Parathyroid adenoma (tissue), 2 donors: ENCODE results near the gene SPEN.

Source experiments
- H2AFZ ChIP-seq: fragments of 300-600 bp; sonication (generic); one replicate; pipeline ENCODE4 v1.7.0; 2017; ENCODE audit warnings: antibody characterized with exemption, mild to moderate bottlenecking
- H3K27ac ChIP-seq: fragments of 300-600 bp; sonication (generic); one replicate; pipeline ENCODE4 v1.7.0; 2017
- H3K27me3 ChIP-seq: fragments of 300-600 bp; sonication (generic); one replicate; pipeline ENCODE4 v1.7.0; 2017; ENCODE audit warnings: low read length; ENCODE audit not compliant: control insufficient read depth, insufficient read depth
- H3K36me3 ChIP-seq: fragments of 300-600 bp; sonication (generic); one replicate; pipeline ENCODE4 v1.7.0; 2017; ENCODE audit warnings: low read length; ENCODE audit not compliant: control insufficient read depth, insufficient read depth
- H3K4me1 ChIP-seq: fragments of 300-600 bp; sonication (generic); one replicate; pipeline ENCODE4 v1.7.0; 2017; ENCODE audit warnings: control low read depth
- H3K4me2 ChIP-seq: fragments of 300-600 bp; sonication (generic); one replicate; pipeline ENCODE4 v1.7.0; 2017; ENCODE audit warnings: low read length
- H3K4me3 ChIP-seq: fragments of 300-600 bp; sonication (generic); one replicate; pipeline ENCODE4 v1.7.0; 2017; ENCODE audit warnings: low read depth, low read length
- H3K79me2 ChIP-seq: fragments of 300-600 bp; sonication (generic); one replicate; pipeline ENCODE4 v1.7.0; 2017; ENCODE audit warnings: control low read depth
- H3K9ac ChIP-seq: fragments of 300-600 bp; sonication (generic); one replicate; pipeline ENCODE4 v1.7.0; 2017; ENCODE audit warnings: mild to moderate bottlenecking
- H3K9me3 ChIP-seq: fragments of 300-600 bp; sonication (generic); one replicate; pipeline ENCODE4 v1.7.0; 2017; ENCODE audit warnings: low read length; ENCODE audit not compliant: control insufficient read depth
- CTCF ChIP-seq: fragments of 300-600 bp; sonication (generic); IDR thresholded peaks from one replicate; pipeline ENCODE4 v1.7.0; 2017; ENCODE audit warnings: antibody characterized with exemption, mild to moderate bottlenecking
- donor health status: primary hyperparathyroidism.

Gene SPEN

DNA sequence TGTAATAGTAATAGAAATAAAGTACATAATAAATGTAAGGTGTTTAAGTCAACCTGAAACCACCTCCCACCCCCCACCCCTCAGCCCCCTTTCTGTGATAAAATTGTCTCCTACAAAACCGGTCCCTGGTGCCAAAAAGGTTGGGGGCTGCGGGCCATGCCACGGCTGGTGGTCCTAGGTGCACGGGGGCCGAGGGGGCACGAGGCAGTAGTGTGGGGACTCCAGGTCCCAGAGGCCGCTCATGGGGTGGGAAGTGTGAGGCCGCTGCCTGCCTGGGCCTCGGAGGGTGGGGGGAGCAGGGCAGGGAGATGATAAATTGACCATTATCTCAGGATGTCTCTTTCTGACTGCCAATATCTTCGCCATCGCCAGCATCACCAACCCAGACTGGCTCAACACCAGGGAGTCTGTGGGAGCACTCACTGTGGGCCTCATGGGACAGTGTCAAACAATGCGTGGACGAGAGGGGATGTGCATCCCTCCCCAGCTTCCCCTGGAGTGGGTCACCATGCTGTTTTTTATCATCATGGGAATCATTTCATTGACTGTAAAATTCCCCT, 121.9 kb downstream of the SPEN start:
- H2AFZ ChIP-seq: no peak overlapping the region
- H3K4me2 ChIP-seq: no peak overlapping the region
- peaks cover 24% of the 10 kb centered on the region for H3K79me2 ChIP-seq
- TF ChIP-seq CTCF: no peak
- H3K27me3 ChIP-seq: no peaks in the 10 kb centered on the region
- no peak overlapping the region for H3K27ac ChIP-seq
- no peak overlapping the region for H3K4me3 ChIP-seq
- H3K4me1 ChIP-seq: no peaks in the 10 kb centered on the region
- H3K36me3 ChIP-seq: no peaks in the 10 kb centered on the region
- no peaks in the 10 kb centered on the region for H3K9me3 ChIP-seq
- no peak overlapping the region for H3K9ac ChIP-seq

DNA sequence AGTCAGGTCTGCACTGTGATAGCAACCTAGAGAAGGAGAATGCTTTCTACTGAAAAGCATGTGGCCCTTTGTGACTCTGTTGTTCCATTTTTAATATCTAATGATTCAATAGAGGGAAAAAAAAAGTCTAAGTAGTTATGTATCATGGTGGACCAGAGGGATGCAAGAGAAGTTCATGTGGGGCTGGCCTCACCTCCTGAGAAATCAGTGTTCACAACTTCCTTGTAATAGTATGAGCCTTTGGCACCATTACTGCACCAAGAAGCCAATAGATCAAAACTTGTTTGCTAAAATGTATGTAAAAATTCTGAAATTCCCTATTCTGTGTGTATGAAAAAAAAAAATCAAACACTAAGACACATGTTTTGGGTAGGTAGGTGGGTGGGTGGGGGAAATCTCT, 123.4 kb downstream of the SPEN start:
- Histone ChIP-seq H3K4me3 (no peak overlapping the region), H3K27me3 (no peaks in the 10 kb centered on the region), H2AFZ (no peak overlapping the region), H3K27ac (no peak overlapping the region), H3K4me2 (no peak overlapping the region), H3K36me3 (no peaks in the 10 kb centered on the region), H3K9me3 (no peaks in the 10 kb centered on the region), H3K79me2 (peaks cover 34% of the 10 kb centered on the region), H3K4me1 (no peaks in the 10 kb centered on the region), H3K9ac (no peak overlapping the region)
- no peak for TF ChIP-seq CTCF

- Histone ChIP-seq H3K4me1 (no peaks in the 10 kb centered on the region), H3K9me3 (no peaks in the 10 kb centered on the region), H3K27ac (no peak overlapping the region), H3K27me3 (no peaks in the 10 kb centered on the region), H3K9ac (no peak overlapping the region), H3K4me3 (no peak overlapping the region), H2AFZ (no peak overlapping the region), H3K36me3 (no peaks in the 10 kb centered on the region), H3K4me2 (no peak overlapping the region), H3K79me2 (peaks cover 34% of the 10 kb centered on the region)
- no peak for TF ChIP-seq CTCF
Observed at GRCh38 chr1:15972409-15972808, 124.9 kb downstream of the SPEN start.

DNA sequence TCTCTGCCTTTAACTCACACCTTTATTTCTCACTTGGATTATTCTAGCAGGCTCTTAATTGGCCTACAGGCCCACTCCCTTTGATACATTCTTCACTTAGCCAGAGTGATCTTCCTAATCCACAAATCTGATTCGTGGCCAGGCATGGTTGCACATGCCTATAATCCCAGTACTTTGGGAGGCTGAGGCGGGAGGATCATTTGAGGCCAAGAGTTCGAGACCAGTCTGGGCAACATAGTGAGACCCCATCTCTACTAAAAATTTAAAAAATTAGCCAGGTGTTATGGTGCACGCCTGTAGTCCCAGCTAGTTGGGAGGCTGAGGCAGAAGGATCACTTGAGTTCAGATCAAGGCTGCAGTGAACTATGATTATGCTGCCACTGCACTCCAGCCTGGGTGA, 126.3 kb downstream of the SPEN start:
- no peak overlapping the region for H3K27ac ChIP-seq

More for the DNA sequence above, 126.3 kb downstream of the SPEN start:
- Histone ChIP-seq H3K9me3 (no peaks in the 10 kb centered on the region), H3K27me3 (no peaks in the 10 kb centered on the region), H3K4me2 (no peak overlapping the region), H3K36me3 (no peaks in the 10 kb centered on the region), H3K4me3 (no peak overlapping the region), H2AFZ (no peak overlapping the region), H3K79me2 (peaks cover 27% of the 10 kb centered on the region), H3K4me1 (no peaks in the 10 kb centered on the region), H3K9ac (no peak overlapping the region)
- TF ChIP-seq CTCF: no peak
